GM23338 (cell line): Measurements from ENCODE around the gene TSTD2. TPM values are rescaled to one million over a fixed set of nuclear protein-coding genes. Genes with fewer than 3 reads are reported as not detected.

Experiments
- ATAC-seq: fragments of 200-7000 bp; cut with Tn5 transposase; 3 replicates; pipeline ENCODE4 v1.9.1; 2020
- DNase-seq: peaks from one replicate; pipeline ENCODE4 v3.0.0-alpha.2; 2015; ENCODE audit warnings: low spot score
- H2AFZ ChIP-seq: fragments of 200-600 bp; sonication (generic); 2 replicates; pipeline ENCODE4 v1.8.0; 2016; ENCODE audit warnings: antibody characterized with exemption, mild to moderate bottlenecking, moderate library complexity
- H3F3A ChIP-seq: fragments of 200-600 bp; sonication (generic); replicated peaks from 2 replicates; pipeline ENCODE4 v1.8.0; 2017; ENCODE audit warnings: antibody characterized with exemption, mixed run types, low read depth
- H3K27ac ChIP-seq: fragments of 200-600 bp; sonication (generic); 2 replicates; pipeline ENCODE4 v1.6.1; 2016; ENCODE audit warnings: low read depth
- H3K27me3 ChIP-seq: fragments of 200-600 bp; sonication (generic); 2 replicates; pipeline ENCODE4 v1.8.0; 2016; ENCODE audit warnings: mild to moderate bottlenecking, mixed run types, moderate library complexity; ENCODE audit not compliant: insufficient read depth
- H3K36me3 ChIP-seq: fragments of 200-600 bp; sonication (generic); 2 replicates; pipeline ENCODE4 v1.8.0; 2016; ENCODE audit warnings: mild to moderate bottlenecking; ENCODE audit not compliant: insufficient read depth
- H3K4me1 ChIP-seq: fragments of 200-600 bp; sonication (generic); 2 replicates; pipeline ENCODE4 v1.8.0; 2016; ENCODE audit warnings: mild to moderate bottlenecking, moderate library complexity; ENCODE audit not compliant: insufficient read depth
- H3K4me2 ChIP-seq: fragments of 200-600 bp; sonication (generic); 2 replicates; pipeline ENCODE4 v1.7.1; 2017; ENCODE audit warnings: mixed run types
- H3K4me3 ChIP-seq: fragments of 200-600 bp; sonication (generic); 2 replicates; pipeline ENCODE4 v1.6.1; 2016; ENCODE audit warnings: mixed run types
- H3K79me2 ChIP-seq: fragments of 200-600 bp; sonication (generic); replicated peaks from 2 replicates; pipeline ENCODE4 v1.8.0; 2017; ENCODE audit warnings: mild to moderate bottlenecking; ENCODE audit not compliant: insufficient read depth
- H3K9me2 ChIP-seq: fragments of 200-600 bp; sonication (generic); 2 replicates; pipeline ENCODE4 v1.8.0; 2017; ENCODE audit not compliant: insufficient read depth
- H4K20me1 ChIP-seq: fragments of 200-600 bp; sonication (generic); replicated peaks from 2 replicates; pipeline ENCODE4 v1.8.0; 2017; ENCODE audit warnings: mild to moderate bottlenecking; ENCODE audit not compliant: insufficient read depth
- H3K27ac Mint-ChIP-seq: 2 replicates; pipeline ENCODE4 v1.8.0; 2020; ENCODE audit warnings: inconsistent platforms, mild to moderate bottlenecking, moderate library complexity, mixed read lengths
- H3K27me3 Mint-ChIP-seq: 3 replicates; pipeline ENCODE4 v1.8.0; 2022; ENCODE audit warnings: low read depth, mild to moderate bottlenecking, moderate library complexity, mixed read lengths, inconsistent platforms; ENCODE audit not compliant: insufficient read depth, poor library complexity
- H3K36me3 Mint-ChIP-seq: 3 replicates; pipeline ENCODE4 v1.8.0; 2021; ENCODE audit warnings: low read depth, mild to moderate bottlenecking, inconsistent platforms, moderate library complexity, mixed read lengths
- H3K4me1 Mint-ChIP-seq: 3 replicates; pipeline ENCODE4 v1.8.0; 2020; ENCODE audit warnings: mild to moderate bottlenecking, inconsistent platforms, mixed read lengths
- H3K4me3 Mint-ChIP-seq: 3 replicates; pipeline ENCODE4 v1.8.0; 2021; ENCODE audit warnings: moderate library complexity, mild to moderate bottlenecking, inconsistent platforms, mixed read lengths
- H3K9me3 Mint-ChIP-seq: 3 replicates; pipeline ENCODE4 v1.8.0; 2020; ENCODE audit warnings: moderate library complexity, mild to moderate bottlenecking, inconsistent platforms, mixed read lengths
- CREB1 ChIP-seq: fragments of 250-450 bp; sonication (Bioruptor Pico); IDR thresholded peaks from 2 replicates; pipeline ENCODE4 v1.5.0; 2020; ENCODE audit warnings: low read depth, mild to moderate bottlenecking, moderate library complexity
- CTCF ChIP-seq, 2 experiments: fragments of 200-600 bp in 1 of 2; sonication (generic) in 1 of 2; conservative IDR thresholded peaks; 2 replicates each; pipeline versions ENCODE4 v1.5.1 to v1.6.1; 2016 to 2017; ENCODE audit warnings: antibody characterized with exemption in 2 of 2, low read depth in 2 of 2, mild to moderate bottlenecking in 2 of 2, moderate library complexity in 1 of 2
- ETS1 ChIP-seq: IDR thresholded peaks from 2 replicates; pipeline ENCODE4 v1.6.1; 2016; ENCODE audit warnings: antibody characterized with exemption
- EZH2 ChIP-seq: fragments of 200-600 bp; sonication (generic); IDR thresholded peaks from one replicate; pipeline ENCODE4 v1.8.0; 2017; ENCODE audit warnings: antibody characterized with exemption, mild to moderate bottlenecking, low read depth; ENCODE audit not compliant: unreplicated experiment
- EZH2phosphoT487 ChIP-seq: fragments of 200-600 bp; sonication (generic); IDR thresholded peaks from one replicate; pipeline ENCODE4 v1.8.1; 2018; ENCODE audit warnings: antibody characterized with exemption; ENCODE audit not compliant: unreplicated experiment
- JUNB ChIP-seq: IDR thresholded peaks from one replicate; pipeline ENCODE4 v1.6.1; 2016; ENCODE audit warnings: antibody characterized with exemption; ENCODE audit not compliant: unreplicated experiment
- POLR2AphosphoS5 ChIP-seq: IDR thresholded peaks from 2 replicates; pipeline ENCODE4 v1.6.1; 2016; ENCODE audit warnings: antibody characterized with exemption, low read depth
- ZNF114 ChIP-seq: fragments of 250-450 bp; sonication (Bioruptor Pico); IDR thresholded peaks from 2 replicates; pipeline ENCODE4 v1.5.0; 2020; ENCODE audit warnings: mild to moderate bottlenecking, moderate library complexity
- ZNF331 ChIP-seq: fragments of 250-450 bp; sonication (Bioruptor Pico); IDR thresholded peaks from 2 replicates; pipeline ENCODE4 v1.5.0; 2020; ENCODE audit warnings: low read depth, mild to moderate bottlenecking, moderate library complexity
- ZNF462 ChIP-seq: fragments of 250-450 bp; sonication (Bioruptor Pico); IDR thresholded peaks from 2 replicates; pipeline ENCODE4 v1.5.0; 2020; ENCODE audit warnings: mild to moderate bottlenecking, moderate library complexity
- polyA plus RNA-seq: library from polyadenylated mRNA; unstranded; fragments of >200 nt; fragmentation: Nextera tagmentation; extraction: Ambion mirVana; gene quantifications from 2 replicates; pipeline ENCODE4 v1.2.1, GENCODE V29; 2016
- total RNA-seq: library from RNA; depleted of rRNA; stranded (reverse); fragments of >200 nt; shearing (Covaris generic); gene quantifications from 2 replicates; pipeline ENCODE4 v1.2.3, GENCODE V29; 2014
- TF ChIP-seq, protein P1 (sequence below): IDR thresholded peaks from one replicate; pipeline ENCODE4 v1.6.1; 2018; ENCODE audit warnings: antibody characterized with exemption; ENCODE audit not compliant: unreplicated experiment

The TSTD2 gene
- total and polyA plus RNA-seq, 2 experiments from 2014 or later, result 8.5 to 21.8 TPM

GRCh38 chr9:97556036-97556720 is 77.0 kb downstream of the TSTD2 start:
- H3K9me3 Mint-ChIP-seq, result no peaks in the 10 kb centered on the region
- TF ChIP-seq ETS1, result no peak
- no peak for TF ChIP-seq EZH2phosphoT487
- no peak for TF ChIP-seq ZNF331
- no peak for TF ChIP-seq ZNF114
- no peak for TF ChIP-seq CTCF (conservative IDR thresholded peaks at IDR 0.05; ENCODE audit: low read depth in 2 of 2)
- TF ChIP-seq POLR2AphosphoS5, result no peak
- no peak for TF ChIP-seq CREB1 (CRISPR knock-in tag)
- TF ChIP-seq EZH2, result no peak
- TF ChIP-seq, protein P1, sequence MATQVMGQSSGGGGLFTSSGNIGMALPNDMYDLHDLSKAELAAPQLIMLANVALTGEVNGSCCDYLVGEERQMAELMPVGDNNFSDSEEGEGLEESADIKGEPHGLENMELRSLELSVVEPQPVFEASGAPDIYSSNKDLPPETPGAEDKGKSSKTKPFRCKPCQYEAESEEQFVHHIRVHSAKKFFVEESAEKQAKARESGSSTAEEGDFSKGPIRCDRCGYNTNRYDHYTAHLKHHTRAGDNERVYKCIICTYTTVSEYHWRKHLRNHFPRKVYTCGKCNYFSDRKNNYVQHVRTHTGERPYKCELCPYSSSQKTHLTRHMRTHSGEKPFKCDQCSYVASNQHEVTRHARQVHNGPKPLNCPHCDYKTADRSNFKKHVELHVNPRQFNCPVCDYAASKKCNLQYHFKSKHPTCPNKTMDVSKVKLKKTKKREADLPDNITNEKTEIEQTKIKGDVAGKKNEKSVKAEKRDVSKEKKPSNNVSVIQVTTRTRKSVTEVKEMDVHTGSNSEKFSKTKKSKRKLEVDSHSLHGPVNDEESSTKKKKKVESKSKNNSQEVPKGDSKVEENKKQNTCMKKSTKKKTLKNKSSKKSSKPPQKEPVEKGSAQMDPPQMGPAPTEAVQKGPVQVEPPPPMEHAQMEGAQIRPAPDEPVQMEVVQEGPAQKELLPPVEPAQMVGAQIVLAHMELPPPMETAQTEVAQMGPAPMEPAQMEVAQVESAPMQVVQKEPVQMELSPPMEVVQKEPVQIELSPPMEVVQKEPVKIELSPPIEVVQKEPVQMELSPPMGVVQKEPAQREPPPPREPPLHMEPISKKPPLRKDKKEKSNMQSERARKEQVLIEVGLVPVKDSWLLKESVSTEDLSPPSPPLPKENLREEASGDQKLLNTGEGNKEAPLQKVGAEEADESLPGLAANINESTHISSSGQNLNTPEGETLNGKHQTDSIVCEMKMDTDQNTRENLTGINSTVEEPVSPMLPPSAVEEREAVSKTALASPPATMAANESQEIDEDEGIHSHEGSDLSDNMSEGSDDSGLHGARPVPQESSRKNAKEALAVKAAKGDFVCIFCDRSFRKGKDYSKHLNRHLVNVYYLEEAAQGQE, result no peak
- no peak for TF ChIP-seq ZNF462 (CRISPR knock-in tag)
- TF ChIP-seq JUNB, result no peak

More at GRCh38 chr9:97556036-97556720, 77.0 kb downstream of the TSTD2 start:
- no peak overlapping the region for H3K27ac ChIP-seq
- no peaks in the 10 kb centered on the region for H3F3A ChIP-seq
- no peaks in the 10 kb centered on the region for H3K27me3 ChIP-seq
- peaks cover 15% of the 10 kb centered on the region for H3K4me1 ChIP-seq
- Mint-ChIP-seq H3K27ac (no peak overlapping the region), H3K4me3 (no peak overlapping the region), H3K36me3 (no peaks in the 10 kb centered on the region), H3K27me3 (peaks cover 15% of the 10 kb centered on the region), H3K4me1 (peaks cover 18% of the 10 kb centered on the region)
- no peak overlapping the region for H2AFZ ChIP-seq
- no peak overlapping the region for H3K4me3 ChIP-seq
- H3K79me2 ChIP-seq, result no peaks in the 10 kb centered on the region
- ATAC-seq, result no peak
- no peaks in the 10 kb centered on the region for H3K36me3 ChIP-seq
- no peak overlapping the region for H3K4me2 ChIP-seq
- DNase-seq, result no peak
- no peaks in the 10 kb centered on the region for H4K20me1 ChIP-seq
- no peaks in the 10 kb centered on the region for H3K9me2 ChIP-seq
